ENCODE data around the gene HMGCS2.

Gene HMGCS2

DNA sequence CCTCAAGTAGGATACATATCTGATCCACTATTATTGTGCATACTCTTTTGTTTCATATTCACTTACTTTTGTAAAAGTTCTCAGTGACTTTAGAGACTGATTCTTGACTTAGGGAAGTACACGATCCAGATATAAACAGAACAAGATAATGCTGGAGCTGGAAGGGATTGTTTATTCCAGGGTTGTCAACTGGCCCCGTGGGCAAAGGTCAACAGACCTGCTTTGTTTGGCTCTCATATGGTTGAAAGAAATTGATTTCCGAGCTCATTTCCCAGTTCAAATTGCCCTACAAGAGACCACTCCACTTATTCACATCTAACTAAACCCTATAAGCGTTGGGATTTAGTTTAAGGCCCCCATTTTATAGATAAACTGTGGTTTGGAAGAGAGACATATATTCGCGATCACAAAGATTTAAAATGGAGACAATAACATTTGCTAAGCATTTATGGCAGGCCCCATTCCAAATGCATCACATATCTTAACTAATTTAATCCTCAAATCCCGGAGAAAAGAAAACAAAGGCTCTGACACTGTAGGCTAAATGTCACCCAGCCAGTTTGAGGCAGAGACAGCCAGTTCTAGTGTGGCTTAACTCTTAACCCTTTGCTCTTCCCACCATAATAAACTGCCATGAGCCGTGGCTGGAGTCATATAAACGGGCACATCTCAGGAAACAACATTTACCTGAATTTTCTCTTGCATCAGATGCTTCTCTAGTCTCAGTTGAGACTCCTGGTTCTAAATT lies 21.9 kb upstream of the HMGCS2 start (continued):
- TF ChIP-seq ZNF140 (tag by site-specific recombination; IDR thresholded peaks at IDR 0.05), result no peak
- no peak for TF ChIP-seq ZNF624 (tag by site-specific recombination; IDR thresholded peaks at IDR 0.05)
- no peak for TF ChIP-seq ZBTB20 (tag by site-specific recombination; IDR thresholded peaks at IDR 0.05)
- no peak for TF ChIP-seq ZFP41 (tag by site-specific recombination; IDR thresholded peaks at IDR 0.05; ENCODE audit: borderline replicate concordance)
- TF ChIP-seq, protein P1, sequence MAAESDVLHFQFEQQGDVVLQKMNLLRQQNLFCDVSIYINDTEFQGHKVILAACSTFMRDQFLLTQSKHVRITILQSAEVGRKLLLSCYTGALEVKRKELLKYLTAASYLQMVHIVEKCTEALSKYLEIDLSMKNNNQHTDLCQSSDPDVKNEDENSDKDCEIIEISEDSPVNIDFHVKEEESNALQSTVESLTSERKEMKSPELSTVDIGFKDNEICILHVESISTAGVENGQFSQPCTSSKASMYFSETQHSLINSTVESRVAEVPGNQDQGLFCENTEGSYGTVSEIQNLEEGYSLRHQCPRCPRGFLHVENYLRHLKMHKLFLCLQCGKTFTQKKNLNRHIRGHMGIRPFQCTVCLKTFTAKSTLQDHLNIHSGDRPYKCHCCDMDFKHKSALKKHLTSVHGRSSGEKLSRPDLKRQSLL (tag by site-specific recombination; IDR thresholded peaks at IDR 0.05), result no peak
- TF ChIP-seq ZNF266 (tag by site-specific recombination; IDR thresholded peaks at IDR 0.05; ENCODE audit: low read depth), result no peak
- TF ChIP-seq ZNF146 (tag by site-specific recombination; IDR thresholded peaks at IDR 0.05), result no peak
- no peak for TF ChIP-seq ZNF132 (tag by site-specific recombination; IDR thresholded peaks at IDR 0.05; ENCODE audit: borderline replicate concordance)
- TF ChIP-seq, protein P2, sequence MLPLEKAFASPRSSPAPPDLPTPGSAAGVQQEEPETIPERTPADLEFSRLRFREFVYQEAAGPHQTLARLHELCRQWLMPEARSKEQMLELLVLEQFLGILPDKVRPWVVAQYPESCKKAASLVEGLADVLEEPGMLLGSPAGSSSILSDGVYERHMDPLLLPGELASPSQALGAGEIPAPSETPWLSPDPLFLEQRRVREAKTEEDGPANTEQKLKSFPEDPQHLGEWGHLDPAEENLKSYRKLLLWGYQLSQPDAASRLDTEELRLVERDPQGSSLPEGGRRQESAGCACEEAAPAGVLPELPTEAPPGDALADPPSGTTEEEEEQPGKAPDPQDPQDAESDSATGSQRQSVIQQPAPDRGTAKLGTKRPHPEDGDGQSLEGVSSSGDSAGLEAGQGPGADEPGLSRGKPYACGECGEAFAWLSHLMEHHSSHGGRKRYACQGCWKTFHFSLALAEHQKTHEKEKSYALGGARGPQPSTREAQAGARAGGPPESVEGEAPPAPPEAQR (tag by site-specific recombination; IDR thresholded peaks at IDR 0.05), result no peak
- TF ChIP-seq KLF10 (tag by site-specific recombination; IDR thresholded peaks at IDR 0.05), result no peak

- Histone ChIP-seq H3K36me3 (ENCODE audit: control insufficient read depth in 2 of 2, insufficient read depth in 1 of 2, low read length in 2 of 2) (no peaks in the 10 kb centered on the region), H3K4me3 (ENCODE audit: low read depth, low read length) (no peak overlapping the region), H3K9me3 (ENCODE audit: control insufficient read depth, insufficient read depth, low read depth, low read length) (no peaks in the 10 kb centered on the region), H3K27ac (ENCODE audit: extremely low read depth, low read depth, low read length) (no peak overlapping the region), H3K4me1 (ENCODE audit: control insufficient read depth, insufficient read depth, low read length) (peaks cover 5% of the 10 kb centered on the region)
- ChIA-PET CTCF (interaction anchor here (1.7 kb wide), 1 partner anchor 21 kb away, joined by 6 read pairs; no protein-coding TSS in a partner anchor), POLR2A (interaction anchor here (0.7 kb wide), 1 partner anchor 42 kb away, joined by 4 read pairs; no protein-coding TSS in a partner anchor)
- TF ChIP-seq ZNF626 (tag by site-specific recombination; IDR thresholded peaks at IDR 0.05) (no peak), ZNF600 (tag by site-specific recombination; IDR thresholded peaks at IDR 0.05) (no peak), ZBTB8A (tag by site-specific recombination; IDR thresholded peaks at IDR 0.05) (no peak), SCRT1 (tag by site-specific recombination; IDR thresholded peaks at IDR 0.05; ENCODE audit: borderline replicate concordance) (no peak), MEIS1 (CRISPR knock-in tag; IDR thresholded peaks at IDR 0.05; ENCODE audit: borderline replicate concordance) (no peak), ZNF10 (tag by site-specific recombination; IDR thresholded peaks at IDR 0.05) (no peak), ELK4 (IDR thresholded peaks at IDR 0.05; ENCODE audit: borderline replicate concordance, low read depth, low read length) (no peak), ZNF266 (tag by site-specific recombination; IDR thresholded peaks at IDR 0.05; ENCODE audit: low read depth) (no peak), ZSCAN16 (tag by site-specific recombination; IDR thresholded peaks at IDR 0.05) (no peak), ZNF664 (tag by site-specific recombination; IDR thresholded peaks at IDR 0.05) (no peak), ZSCAN30 (tag by site-specific recombination; IDR thresholded peaks at IDR 0.05) (no peak), TCF7L2 (IDR thresholded peaks at IDR 0.05; ENCODE audit: borderline replicate concordance, low read depth, low read length) (no peak), ZNF211 (tag by site-specific recombination; IDR thresholded peaks at IDR 0.05; ENCODE audit: low read depth) (no peak), KLF1 (tag by site-specific recombination; IDR thresholded peaks at IDR 0.05) (no peak), BCL11B (tag by site-specific recombination; IDR thresholded peaks at IDR 0.05; ENCODE audit: low read depth) (no peak), REPIN1 (tag by site-specific recombination; IDR thresholded peaks at IDR 0.05; ENCODE audit: low read depth) (no peak)
- TF ChIP-seq, protein P3, sequence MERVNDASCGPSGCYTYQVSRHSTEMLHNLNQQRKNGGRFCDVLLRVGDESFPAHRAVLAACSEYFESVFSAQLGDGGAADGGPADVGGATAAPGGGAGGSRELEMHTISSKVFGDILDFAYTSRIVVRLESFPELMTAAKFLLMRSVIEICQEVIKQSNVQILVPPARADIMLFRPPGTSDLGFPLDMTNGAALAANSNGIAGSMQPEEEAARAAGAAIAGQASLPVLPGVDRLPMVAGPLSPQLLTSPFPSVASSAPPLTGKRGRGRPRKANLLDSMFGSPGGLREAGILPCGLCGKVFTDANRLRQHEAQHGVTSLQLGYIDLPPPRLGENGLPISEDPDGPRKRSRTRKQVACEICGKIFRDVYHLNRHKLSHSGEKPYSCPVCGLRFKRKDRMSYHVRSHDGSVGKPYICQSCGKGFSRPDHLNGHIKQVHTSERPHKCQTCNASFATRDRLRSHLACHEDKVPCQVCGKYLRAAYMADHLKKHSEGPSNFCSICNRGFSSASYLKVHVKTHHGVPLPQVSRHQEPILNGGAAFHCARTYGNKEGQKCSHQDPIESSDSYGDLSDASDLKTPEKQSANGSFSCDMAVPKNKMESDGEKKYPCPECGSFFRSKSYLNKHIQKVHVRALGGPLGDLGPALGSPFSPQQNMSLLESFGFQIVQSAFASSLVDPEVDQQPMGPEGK (tag by site-specific recombination; IDR thresholded peaks at IDR 0.05), result no peak
- TF ChIP-seq, protein P4, sequence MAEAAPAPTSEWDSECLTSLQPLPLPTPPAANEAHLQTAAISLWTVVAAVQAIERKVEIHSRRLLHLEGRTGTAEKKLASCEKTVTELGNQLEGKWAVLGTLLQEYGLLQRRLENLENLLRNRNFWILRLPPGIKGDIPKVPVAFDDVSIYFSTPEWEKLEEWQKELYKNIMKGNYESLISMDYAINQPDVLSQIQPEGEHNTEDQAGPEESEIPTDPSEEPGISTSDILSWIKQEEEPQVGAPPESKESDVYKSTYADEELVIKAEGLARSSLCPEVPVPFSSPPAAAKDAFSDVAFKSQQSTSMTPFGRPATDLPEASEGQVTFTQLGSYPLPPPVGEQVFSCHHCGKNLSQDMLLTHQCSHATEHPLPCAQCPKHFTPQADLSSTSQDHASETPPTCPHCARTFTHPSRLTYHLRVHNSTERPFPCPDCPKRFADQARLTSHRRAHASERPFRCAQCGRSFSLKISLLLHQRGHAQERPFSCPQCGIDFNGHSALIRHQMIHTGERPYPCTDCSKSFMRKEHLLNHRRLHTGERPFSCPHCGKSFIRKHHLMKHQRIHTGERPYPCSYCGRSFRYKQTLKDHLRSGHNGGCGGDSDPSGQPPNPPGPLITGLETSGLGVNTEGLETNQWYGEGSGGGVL (tag by site-specific recombination; IDR thresholded peaks at IDR 0.05), result no peak
Measured at GRCh38 chr1:119787776-119788175, 19.1 kb upstream of the HMGCS2 start.
